Measurements from ENCODE around the gene DRAXIN.
A peak's percentile ranks its signal among the peaks of the same experiment; 100 is the strongest.

The DRAXIN gene

DNA sequence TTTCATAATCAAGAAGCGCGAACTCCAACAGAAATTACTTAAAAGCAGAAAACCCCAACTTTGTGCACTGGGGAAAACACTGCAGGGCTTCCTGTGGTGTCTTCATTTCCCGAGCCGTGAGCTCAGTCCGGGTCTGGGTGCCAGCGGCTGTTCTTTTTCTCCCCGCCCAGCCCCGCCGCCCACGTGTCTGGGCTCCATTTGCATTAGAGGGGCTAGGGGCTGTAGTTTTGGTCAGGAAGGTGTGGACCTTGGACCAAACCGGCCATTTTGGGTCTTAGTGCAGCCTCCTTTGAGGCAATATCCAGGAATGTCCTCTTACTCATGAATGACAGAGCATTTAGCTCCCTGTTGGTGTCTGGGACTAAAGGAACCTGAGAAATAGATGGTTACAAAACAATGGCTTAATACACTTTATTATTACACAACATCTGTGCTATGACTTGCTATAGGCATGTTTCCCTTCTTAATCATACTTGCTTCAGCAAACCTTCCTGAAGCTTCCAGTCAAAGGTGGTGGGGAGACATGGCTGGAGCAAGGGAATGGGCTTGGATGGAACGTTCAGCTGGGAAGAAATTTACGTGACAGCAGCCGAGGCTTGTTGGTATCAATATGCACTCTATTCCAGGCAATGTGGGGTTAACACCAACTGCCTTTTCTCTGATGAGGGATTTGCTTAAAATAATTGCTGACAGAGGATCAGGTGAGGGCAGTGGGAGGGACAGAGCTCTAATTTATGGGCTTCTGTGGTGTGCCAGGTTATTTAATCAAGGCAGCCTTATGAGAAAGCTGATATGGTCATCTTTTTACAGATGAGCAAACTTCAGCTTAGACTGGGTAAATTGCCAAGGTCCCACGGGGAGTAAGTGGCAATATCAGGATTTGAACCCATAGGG is 45.5 kb downstream of the DRAXIN start:
- DNase-seq (ENCODE audit: low read depth in 2 of 2), result peak in 1 of 2 donors; percentile 25

GRCh38 chr1:11738096-11738495 is 46.6 kb downstream of the DRAXIN start:
- no peak for DNase-seq (ENCODE audit: low read depth in 2 of 2)

DNA sequence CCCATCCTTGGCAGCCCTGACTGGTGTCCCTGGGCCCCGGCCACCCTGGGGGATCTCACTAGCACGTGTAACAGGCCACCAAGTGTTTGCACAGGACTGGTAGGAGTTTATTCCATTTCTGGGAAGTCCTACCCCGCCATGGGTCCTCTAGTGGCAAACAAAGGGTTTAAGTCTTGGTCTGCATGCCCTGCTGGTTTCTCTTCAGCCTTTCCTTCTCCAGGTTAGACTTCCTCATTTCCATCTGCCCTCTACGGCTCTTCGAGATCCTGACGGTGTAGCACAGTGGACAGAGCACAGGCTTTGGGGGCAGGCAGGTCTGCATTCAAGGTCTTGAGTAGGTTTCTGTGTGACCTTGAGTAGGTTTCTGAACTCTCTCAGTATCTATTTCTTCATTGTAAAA is 47.3 kb downstream of the DRAXIN start:
- no peak for DNase-seq (ENCODE audit: low read depth in 2 of 2)

- DNase-seq (ENCODE audit: low read depth in 2 of 2), result peak in 1 of 2 donors; percentile 18
Observed at GRCh38 chr1:11740258-11741192, 49.0 kb downstream of the DRAXIN start.

DNA sequence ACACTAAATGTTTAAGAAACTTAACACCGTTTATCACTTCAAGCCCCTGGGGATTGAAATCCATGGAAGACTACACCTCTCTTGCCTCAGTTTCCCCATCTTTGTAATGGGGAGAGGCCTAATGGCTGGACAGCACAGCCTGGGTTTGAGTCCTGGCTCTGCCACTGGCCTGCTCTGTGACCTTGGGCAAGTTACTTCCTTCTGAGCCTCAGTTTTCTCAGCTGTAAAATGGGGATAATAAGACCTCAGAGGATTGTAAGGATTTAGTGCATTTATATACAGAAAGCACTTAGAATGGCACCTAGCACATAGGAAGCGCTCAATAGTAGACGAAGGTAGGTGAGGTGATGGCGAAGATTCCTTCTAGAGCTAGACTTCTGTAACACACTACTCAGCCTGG is 50.0 kb downstream of the DRAXIN start:
- DNase-seq (ENCODE audit: low read depth in 2 of 2), result no peak

DNA sequence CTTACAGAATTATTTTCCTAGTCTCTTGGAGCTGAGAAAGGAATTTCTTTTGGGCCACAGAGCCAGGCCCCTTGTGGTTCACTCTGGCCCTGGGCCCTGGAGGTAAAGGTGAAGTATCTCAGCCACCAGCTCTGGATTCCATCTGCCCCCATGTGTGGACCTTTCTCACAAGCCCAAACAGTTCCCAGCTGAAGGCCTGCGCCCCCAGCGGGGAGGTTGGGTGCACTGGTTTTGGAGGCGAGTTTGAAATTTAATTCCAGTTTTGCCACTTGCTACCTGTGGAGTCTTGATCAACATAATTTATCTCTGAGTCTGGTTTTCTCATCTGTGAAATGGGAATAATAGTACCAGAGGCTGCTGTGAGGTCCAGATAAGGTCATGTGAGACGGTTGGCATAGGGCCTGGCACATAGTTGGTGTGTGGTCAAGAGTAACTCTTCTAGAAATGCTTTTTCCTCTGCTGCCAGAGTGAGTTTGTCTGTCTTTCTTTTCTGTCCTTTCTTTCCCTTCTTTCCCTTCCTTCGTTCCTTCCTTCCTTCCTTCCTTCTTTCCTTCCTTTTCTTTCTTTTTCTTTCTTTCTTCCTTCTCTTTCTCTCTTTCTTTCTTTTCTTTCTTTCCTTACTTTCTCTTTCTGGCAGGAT is 50.5 kb downstream of the DRAXIN start:
- DNase-seq (ENCODE audit: low read depth in 2 of 2), result no peak

GRCh38 chr1:11744287-11744686 is 52.8 kb downstream of the DRAXIN start:
- DNase-seq (ENCODE audit: low read depth in 2 of 2), result no peak

DNA sequence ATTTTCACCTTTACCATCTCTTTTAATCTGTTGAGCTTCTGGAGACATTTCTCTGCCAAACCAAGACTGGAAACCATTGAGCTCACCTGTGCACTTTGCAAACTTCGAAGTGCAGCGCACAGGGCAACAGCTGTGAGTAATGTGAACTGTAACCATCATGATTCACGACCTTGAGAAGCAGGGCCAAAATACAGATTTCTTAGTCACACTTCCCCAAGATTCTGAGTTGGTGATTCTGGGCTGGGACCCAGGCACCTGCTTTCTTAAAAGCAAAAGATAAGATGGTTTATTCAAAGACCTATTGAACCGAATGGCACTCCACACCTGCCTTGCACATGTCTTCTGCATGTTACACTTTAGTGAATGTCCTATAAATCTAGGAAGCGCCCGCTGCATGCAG is 54.6 kb downstream of the DRAXIN start:
- no peak for DNase-seq (ENCODE audit: low read depth in 2 of 2)

DNA sequence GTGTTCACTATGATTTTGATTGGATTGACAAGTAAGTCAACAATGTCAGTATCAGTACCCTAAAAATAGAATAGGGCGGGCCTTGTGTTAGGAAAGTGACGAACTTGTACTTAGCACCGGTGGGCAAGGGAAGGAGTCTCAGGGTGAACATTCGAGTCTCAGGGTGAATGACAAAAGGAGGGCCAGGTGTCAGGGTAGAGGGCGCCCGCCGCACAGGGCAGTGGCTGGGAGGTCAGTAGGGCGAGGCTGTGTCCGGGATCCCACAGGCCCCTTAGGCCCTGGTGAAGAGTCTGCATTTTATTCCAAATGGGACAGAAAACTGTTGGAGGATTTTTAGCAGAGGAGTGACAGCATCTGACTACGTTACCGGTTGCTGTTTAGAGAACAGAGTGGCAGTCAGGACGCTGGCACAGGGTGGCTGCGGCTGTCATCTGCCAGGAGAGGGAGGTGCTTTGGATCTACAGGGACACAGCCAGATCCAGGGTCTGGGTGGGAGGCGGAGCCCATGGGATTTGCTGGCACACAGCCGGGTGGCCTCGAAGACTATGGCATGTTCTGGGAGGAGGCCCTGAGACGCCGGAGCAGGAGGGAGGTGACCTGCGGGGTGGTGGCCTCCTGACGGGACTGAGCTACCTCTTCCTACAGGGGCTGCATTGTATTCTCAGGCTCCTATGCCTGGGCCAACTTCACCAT is 55.4 kb downstream of the DRAXIN start:
- no peak for DNase-seq (ENCODE audit: low read depth in 2 of 2)

- DNase-seq (ENCODE audit: low read depth in 2 of 2), result no peak
Observed at GRCh38 chr1:11748294-11749202, 57.0 kb downstream of the DRAXIN start.

DNA sequence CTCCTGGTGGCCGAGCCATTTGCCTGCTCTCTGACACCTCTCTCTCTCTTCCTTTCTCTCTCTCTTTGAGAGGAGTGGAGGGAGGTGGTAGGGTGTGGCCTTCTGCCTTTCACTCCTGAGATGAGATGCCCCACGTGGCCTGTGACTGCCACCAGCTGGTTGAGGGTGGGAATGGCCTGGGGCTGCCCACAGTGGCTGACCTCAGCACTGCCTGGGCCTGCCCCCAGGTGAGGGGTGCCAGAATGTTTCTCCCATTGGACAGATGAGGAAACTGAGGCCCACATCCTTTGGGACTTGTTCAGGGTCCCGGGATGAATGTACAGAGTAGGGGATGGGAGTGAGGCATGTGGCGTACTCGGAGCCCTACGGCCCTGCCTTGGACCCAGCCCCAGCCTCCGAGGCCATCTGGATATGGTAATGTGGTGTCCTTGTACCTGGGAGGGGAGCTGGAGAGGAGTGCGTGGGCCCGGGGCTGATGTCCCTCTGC is 57.7 kb downstream of the DRAXIN start:
- DNase-seq (ENCODE audit: low read depth in 2 of 2), result peak in 1 of 2 donors; percentile 10

DNA sequence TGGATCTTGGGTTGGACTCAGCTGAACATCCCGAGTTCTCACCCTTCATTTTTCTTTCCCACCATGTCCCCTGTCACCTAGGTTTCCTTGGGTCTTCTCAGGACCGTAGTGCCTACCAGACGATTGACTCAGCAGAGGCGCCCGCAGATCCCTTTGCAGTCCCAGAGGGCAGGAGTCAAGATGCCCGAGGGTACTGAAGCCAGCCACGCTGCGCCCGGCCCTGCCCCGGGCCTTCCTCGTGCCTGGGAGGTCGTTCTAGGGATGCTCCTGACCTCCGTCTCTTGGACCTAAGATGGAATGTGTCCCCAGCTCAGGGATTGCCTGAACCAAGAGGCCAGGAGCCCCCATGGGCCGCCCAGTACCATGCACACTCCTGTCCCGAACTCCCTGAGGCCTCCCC is 58.5 kb downstream of the DRAXIN start:
- no peak for DNase-seq (ENCODE audit: low read depth in 2 of 2)

DNA sequence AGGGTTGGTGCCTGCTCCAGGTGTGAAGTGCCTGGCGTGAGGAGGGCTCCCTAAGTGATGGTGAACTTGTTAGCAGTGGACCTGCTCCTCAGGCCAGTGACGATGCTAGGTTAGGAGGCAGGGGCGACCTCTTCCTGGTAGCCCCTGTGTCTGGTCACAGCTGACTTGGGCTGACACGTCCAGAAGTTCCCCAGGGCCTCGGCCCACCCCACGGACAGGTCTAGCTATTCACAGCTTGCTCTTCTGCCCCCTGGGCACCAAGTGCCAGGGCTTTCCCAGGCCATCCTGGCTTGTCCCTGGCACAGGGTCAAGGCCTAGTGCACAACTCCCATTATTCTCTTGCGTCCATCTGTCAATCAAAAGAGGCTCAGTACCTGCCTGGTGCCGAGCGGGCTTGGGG is 59.6 kb downstream of the DRAXIN start:
- DNase-seq (ENCODE audit: low read depth in 2 of 2), result no peak

GRCh38 chr1:11752359-11753088 is 61.0 kb downstream of the DRAXIN start:
- DNase-seq (ENCODE audit: low read depth in 2 of 2), result no peak

DNA sequence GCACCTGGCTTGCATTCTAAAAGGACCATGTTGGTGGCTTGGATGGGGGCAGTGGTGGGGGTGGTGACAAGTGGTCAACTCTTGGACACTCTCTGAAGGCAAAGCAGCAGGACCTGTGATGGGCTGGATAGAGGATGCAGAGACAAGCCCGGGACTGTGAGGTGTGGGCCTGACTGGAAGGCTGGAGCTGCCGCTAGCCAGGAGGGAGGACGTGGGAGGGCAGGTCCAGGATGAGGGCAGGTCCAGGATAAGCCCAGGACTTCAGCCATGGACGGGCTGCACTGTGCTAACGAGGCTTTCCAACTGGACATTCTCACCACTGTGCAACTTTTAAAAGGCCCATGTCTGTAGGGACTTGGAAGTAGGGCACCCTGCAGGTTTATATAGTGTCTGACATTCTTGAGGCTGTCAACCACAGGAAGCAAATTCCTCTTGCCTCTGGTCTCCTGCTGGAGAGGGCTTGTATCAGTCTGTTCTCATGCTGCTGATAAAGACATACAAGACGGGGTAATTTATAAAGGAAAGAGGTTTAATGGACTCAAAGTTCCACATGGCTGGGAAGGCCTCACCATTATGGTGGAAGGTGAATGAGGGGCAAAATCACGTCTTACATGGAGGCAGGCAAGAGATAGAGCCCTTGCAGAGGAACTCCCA is 62.2 kb downstream of the DRAXIN start:
- no peak for DNase-seq (ENCODE audit: low read depth in 2 of 2)

GRCh38 chr1:11757047-11757446 is 65.5 kb downstream of the DRAXIN start:
- no peak for DNase-seq (ENCODE audit: low read depth in 2 of 2)

GRCh38 chr1:11759791-11760190 is 68.3 kb downstream of the DRAXIN start:
- DNase-seq (ENCODE audit: low read depth in 2 of 2), result no peak

DNA sequence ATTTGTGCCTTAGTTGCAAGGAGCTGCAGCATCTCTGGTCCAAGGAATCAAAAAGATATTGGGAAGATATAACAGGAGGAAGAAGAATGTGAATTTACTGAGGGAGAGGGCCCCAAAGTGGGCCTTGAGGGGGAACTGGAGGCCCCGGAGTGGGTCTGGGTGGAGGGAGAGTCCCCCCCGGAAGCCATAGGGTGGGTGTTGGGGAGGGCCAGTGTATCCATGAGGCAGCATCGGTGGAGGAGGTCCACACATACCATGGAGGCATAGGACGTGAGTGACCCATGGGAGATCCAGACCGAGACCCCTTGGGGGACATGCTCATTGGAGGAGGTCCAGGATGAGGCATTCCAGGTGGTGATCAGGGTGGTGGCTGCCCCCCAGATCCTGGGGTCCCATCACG is 69.8 kb downstream of the DRAXIN start:
- no peak for DNase-seq (ENCODE audit: low read depth in 2 of 2)

GRCh38 chr1:11761988-11762406 is 70.5 kb downstream of the DRAXIN start, which contains the start of gene C1orf167:
Gene C1orf167 (plus strand): TSS chr1:11762193. CDS start chr1:11764401, 2,208 bp downstream.
- no peak for DNase-seq (ENCODE audit: low read depth in 2 of 2)
